Esophagus muscularis mucosa (tissue), 4 donors: ENCODE results near the gene TMEM143. TPM values are rescaled to one million over a fixed set of nuclear protein-coding genes. Genes with fewer than 3 reads are reported as not detected.

Experiments
- DNase-seq: peaks from one replicate; pipeline ENCODE4 v3.0.0-alpha.2; 2017; ENCODE audit errors: extremely low spot score
- H3K27ac ChIP-seq, 4 donors: fragments of 200-600 bp; sonication (generic); replicated peaks in 1 of 4; 1 replicate in 3 of 4; 2 replicates in 1 of 4; pipeline ENCODE4 v1.5.1; 2016 to 2019; ENCODE audit warnings: mild to moderate bottlenecking in 1 of 4
- H3K27me3 ChIP-seq, 4 donors: fragments of 200-600 bp; sonication (generic); one replicate each; pipeline versions ENCODE4 v1.5.1 to v1.6.0; 2016 to 2019
- H3K36me3 ChIP-seq, 4 donors: fragments of 200-600 bp; sonication (generic); one replicate each; pipeline ENCODE4 v1.5.1; 2016 to 2019
- H3K4me1 ChIP-seq, 4 donors: fragments of 200-600 bp; sonication (generic); one replicate each; pipeline ENCODE4 v1.5.1; 2016 to 2019
- H3K4me3 ChIP-seq, 4 donors: fragments of 200-600 bp; sonication (generic); 1 replicate in 2 of 4; 2 replicates in 2 of 4; pipeline ENCODE4 v1.5.1; 2016 to 2019; ENCODE audit warnings: mild to moderate bottlenecking in 4 of 4, moderate library complexity in 1 of 4
- H3K9me3 ChIP-seq, 4 donors: fragments of 200-600 bp; sonication (generic); 1 replicate in 3 of 4; 2 replicates in 1 of 4; pipeline ENCODE4 v1.5.1; 2016 to 2019
- EP300 ChIP-seq: sonication (generic); formaldehyde crosslinking; IDR thresholded peaks from one replicate; pipeline ENCODE4 v1.6.1; 2017; ENCODE audit warnings: antibody characterized with exemption
- POLR2A ChIP-seq: fragments of 450-650 bp; IDR thresholded peaks from one replicate; pipeline ENCODE4 v1.6.1; 2017; ENCODE audit warnings: antibody characterized with exemption, moderate library complexity, mild to moderate bottlenecking, low read depth
- POLR2AphosphoS5 ChIP-seq, 2 donors: sonication (generic); formaldehyde crosslinking; IDR thresholded peaks; one replicate each; pipeline ENCODE4 v1.6.1; 2017; ENCODE audit warnings: antibody characterized with exemption in 2 of 2
- WGBS: methylation state at CpG from one replicate; pipeline ENCODE4 v1.1.5; 2018; 5-methylcytosine and 5-hydroxymethylcytosine counted together
- intact Hi-C: fragments of 100-400 bp; cut with DNase I; formaldehyde crosslinking; loops from one replicate; pipeline ENCODE4 v1.15.1; 2023
- total RNA-seq, 4 donors: library from RNA; depleted of rRNA; stranded (reverse); fragments of >200 nt; gene quantifications; one replicate each; pipeline versions ENCODE4 v1.1.0 to v1.2.1, GENCODE V29; 2016
- TF ChIP-seq, protein P1 (sequence below), 3 experiments: fragments of 200-600 bp in 2 of 3; fragments of 450-650 bp in 1 of 3; sonication (generic) in 2 of 3; IDR thresholded peaks; one replicate each; pipeline ENCODE4 v1.5.1; 2017 to 2019; ENCODE audit warnings: antibody characterized with exemption in 3 of 3, mild to moderate bottlenecking in 2 of 3, moderate library complexity in 1 of 3

TMEM143 gene
- total RNA-seq, 4 donors from 2014 or later, result 4.8 to 8.3 (median 7.1) TPM

GRCh38 chr19:48338802-48339503 lies 24.8 kb downstream of the TMEM143 start:
- Histone ChIP-seq H3K27me3 (no peaks in the 10 kb centered on the region), H3K36me3 (peaks cover 8 to 24% (median 20%) of the 10 kb centered on the region in 4 donors), H3K4me1 (peaks cover 2 to 4% (median 3%) of the 10 kb centered on the region in 4 donors), H3K27ac (no peak overlapping the region), H3K9me3 (no peaks in the 10 kb centered on the region), H3K4me3 (no peak overlapping the region)
- intact Hi-C loops, result no loop called here
- WGBS, result 94% methylated on average over 14 of the region's 14 CpGs
- TF ChIP-seq EP300 (no peak), POLR2A (no peak), POLR2AphosphoS5 (IDR thresholded peaks at IDR 0.05) (no peak)
- TF ChIP-seq, protein P1, sequence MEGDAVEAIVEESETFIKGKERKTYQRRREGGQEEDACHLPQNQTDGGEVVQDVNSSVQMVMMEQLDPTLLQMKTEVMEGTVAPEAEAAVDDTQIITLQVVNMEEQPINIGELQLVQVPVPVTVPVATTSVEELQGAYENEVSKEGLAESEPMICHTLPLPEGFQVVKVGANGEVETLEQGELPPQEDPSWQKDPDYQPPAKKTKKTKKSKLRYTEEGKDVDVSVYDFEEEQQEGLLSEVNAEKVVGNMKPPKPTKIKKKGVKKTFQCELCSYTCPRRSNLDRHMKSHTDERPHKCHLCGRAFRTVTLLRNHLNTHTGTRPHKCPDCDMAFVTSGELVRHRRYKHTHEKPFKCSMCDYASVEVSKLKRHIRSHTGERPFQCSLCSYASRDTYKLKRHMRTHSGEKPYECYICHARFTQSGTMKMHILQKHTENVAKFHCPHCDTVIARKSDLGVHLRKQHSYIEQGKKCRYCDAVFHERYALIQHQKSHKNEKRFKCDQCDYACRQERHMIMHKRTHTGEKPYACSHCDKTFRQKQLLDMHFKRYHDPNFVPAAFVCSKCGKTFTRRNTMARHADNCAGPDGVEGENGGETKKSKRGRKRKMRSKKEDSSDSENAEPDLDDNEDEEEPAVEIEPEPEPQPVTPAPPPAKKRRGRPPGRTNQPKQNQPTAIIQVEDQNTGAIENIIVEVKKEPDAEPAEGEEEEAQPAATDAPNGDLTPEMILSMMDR (IDR thresholded peaks at IDR 0.05), result no peak
- DNase-seq, result no peak

- peaks cover 6 to 10% (median 10%) of the 10 kb centered on the region in 4 donors for H3K4me1 ChIP-seq
- H3K27ac ChIP-seq, result no peak overlapping the region
- intact Hi-C loops, result no loop called here
- TF ChIP-seq POLR2A (no peak), EP300 (no peak), POLR2AphosphoS5 (IDR thresholded peaks at IDR 0.05) (no peak)
- TF ChIP-seq, protein P1 (IDR thresholded peaks at IDR 0.05), result no peak
- no peak for DNase-seq
- no peak overlapping the region for H3K4me3 ChIP-seq
- peaks cover 8 to 23% (median 19%) of the 10 kb centered on the region in 4 donors for H3K36me3 ChIP-seq
- no peaks in the 10 kb centered on the region for H3K27me3 ChIP-seq
- H3K9me3 ChIP-seq, result no peaks in the 10 kb centered on the region
- 84% methylated on average over 8 of the region's 14 CpGs for WGBS
These were observed 25.4 kb downstream of the TMEM143 start for GRCh38 chr19:48338253-48338755.

GRCh38 chr19:48333467-48334384 lies 30.0 kb downstream of the TMEM143 start:
- H3K4me3 ChIP-seq, result peak overlapping the region; percentile 51 to 58 (median 52)
- H3K36me3 ChIP-seq, result peaks cover 8 to 24% (median 18%) of the 10 kb centered on the region in 4 donors
- TF ChIP-seq, protein P1 (IDR thresholded peaks at IDR 0.05), result peak; percentile 88 to 94 (median 89)
- TF ChIP-seq POLR2AphosphoS5 (IDR thresholded peaks at IDR 0.05), result peak; percentile 62 to 85
- TF ChIP-seq EP300, result no peak
- intact Hi-C loops, result no loop called here
- no peaks in the 10 kb centered on the region for H3K27me3 ChIP-seq
- H3K9me3 ChIP-seq, result no peaks in the 10 kb centered on the region
- WGBS, result 20% methylated on average over 11 of the region's 54 CpGs
- peak; percentile 96 for DNase-seq
- peaks cover 33 to 49% (median 46%) of the 10 kb centered on the region in 4 donors for H3K4me1 ChIP-seq
- peak overlapping the region; percentile 85 to 89 (median 88) for H3K27ac ChIP-seq

GRCh38 chr19:48332662-48333466 lies 30.9 kb downstream of the TMEM143 start:
- Histone ChIP-seq H3K4me1 (peaks cover 33 to 53% (median 52%) of the 10 kb centered on the region in 4 donors), H3K27ac (peak overlapping the region; percentile 85 to 89 (median 88)), H3K4me3 (peak overlapping the region; percentile 51 to 58 (median 52)), H3K27me3 (no peaks in the 10 kb centered on the region), H3K36me3 (peaks cover 8 to 31% (median 20%) of the 10 kb centered on the region in 4 donors), H3K9me3 (no peaks in the 10 kb centered on the region)
- TF ChIP-seq POLR2A (no peak), POLR2AphosphoS5 (IDR thresholded peaks at IDR 0.05) (peak; percentile 91 to 92)
- intact Hi-C loops, result no loop called here
- under 1% methylated on average over 22 of the region's 25 CpGs for WGBS
- DNase-seq, result peak; percentile 98
